Spleen (tissue), 11 donors: ENCODE data around the gene KRTDAP. TPM values are rescaled to one million over a fixed set of nuclear protein-coding genes. Genes with fewer than 3 reads are reported as not detected.

ENCODE experiments used
- DNase-seq: peaks from one replicate; pipeline ENCODE4 v3.0.0-alpha.2; 2020
- H3K27ac ChIP-seq, 8 donors: fragments of 200-600 bp; sonication (generic) in 7 of 8; 1 replicate in 4 of 8; 2 replicates in 4 of 8; pipeline versions ENCODE4 v1.5.0 to v1.8.0; 2016 to 2021; ENCODE audit warnings: inconsistent platforms in 4 of 8, mild to moderate bottlenecking in 4 of 8, moderate library complexity in 1 of 8
- H3K27me3 ChIP-seq, 7 donors: fragments of 200-600 bp; sonication (generic) in 6 of 7; replicated peaks in 1 of 7; 1 replicate in 4 of 7; 2 replicates in 3 of 7; pipeline versions ENCODE4 v1.5.0 to v1.8.0; 2016 to 2021; ENCODE audit warnings: inconsistent platforms in 3 of 7, mild to moderate bottlenecking in 1 of 7
- H3K36me3 ChIP-seq, 6 donors: fragments of 200-600 bp; sonication (generic) in 5 of 6; 1 replicate in 4 of 6; 2 replicates in 2 of 6; pipeline versions ENCODE4 v1.5.0 to v1.8.0; 2016 to 2021; ENCODE audit warnings: inconsistent platforms in 2 of 6
- H3K4me1 ChIP-seq, 6 donors: fragments of 200-600 bp; sonication (generic) in 5 of 6; 1 replicate in 3 of 6; 2 replicates in 3 of 6; pipeline versions ENCODE4 v1.5.0 to v1.8.0; 2016 to 2021; ENCODE audit warnings: inconsistent platforms in 3 of 6
- H3K4me3 ChIP-seq, 8 donors: fragments of 200-600 bp; sonication (generic) in 7 of 8; 1 replicate in 4 of 8; 2 replicates in 4 of 8; pipeline versions ENCODE4 v1.5.0 to v1.8.0; 2016 to 2021; ENCODE audit warnings: inconsistent platforms in 4 of 8, mild to moderate bottlenecking in 4 of 8, moderate library complexity in 2 of 8
- H3K9me3 ChIP-seq, 8 donors: fragments of 200-600 bp; sonication (generic) in 7 of 8; 1 replicate in 4 of 8; 2 replicates in 4 of 8; pipeline versions ENCODE4 v1.5.0 to v1.8.0; 2016 to 2021; ENCODE audit warnings: inconsistent platforms in 4 of 8
- CTCF ChIP-seq, 11 experiments: fragments of 200-600 bp in 7 of 11; fragments of 450-650 bp in 4 of 11; sonication (generic) in 4 of 11; IDR thresholded peaks in 8 of 11; conservative IDR thresholded peaks in 3 of 11; 1 replicate in 7 of 11; 2 replicates in 4 of 11; pipeline versions ENCODE4 v1.4.0 to v1.8.0; 2016 to 2021; ENCODE audit warnings: antibody characterized with exemption in 11 of 11, inconsistent platforms in 4 of 11, mild to moderate bottlenecking in 1 of 11
- POLR2A ChIP-seq, 3 donors: fragments of 450-650 bp; IDR thresholded peaks; one replicate each; pipeline ENCODE4 v1.5.1; 2017; ENCODE audit warnings: antibody characterized with exemption in 3 of 3, mild to moderate bottlenecking in 1 of 3
- POLR2AphosphoS5 ChIP-seq, 3 donors: sonication (generic); formaldehyde crosslinking; IDR thresholded peaks; one replicate each; pipeline ENCODE4 v1.5.1; 2017; ENCODE audit warnings: antibody characterized with exemption in 3 of 3
- WGBS, 5 donors: extraction: QIAGEN DNeasy Blood & Tissue Kit in 3 of 5; methylation state at CpG; one replicate each; pipeline versions ENCODE4 v1.1.5 to v1.1.7; 2013 to 2018; 5-methylcytosine and 5-hydroxymethylcytosine counted together
- intact Hi-C: fragments of 100-400 bp; cut with DNase I; formaldehyde crosslinking; loops from one replicate; pipeline ENCODE4 v1.15.0; 2023; ENCODE audit warnings: low total_unique reads
- polyA plus RNA-seq, 3 donors: library from polyadenylated mRNA; stranded (reverse); fragments of 200-250 nt; gene quantifications; one replicate each; pipeline ENCODE4 v1.2.1, GENCODE V29; 2013
- total RNA-seq, 7 donors: library from RNA; depleted of rRNA in 3 of 7; stranded (reverse); fragments of >200 nt in 3 of 7; fragmentation: NEBNext Ultra II Directional in 4 of 7; extraction: Animal tissue kit (Norgen Biotek cat#: 25700) in 4 of 7; gene quantifications; one replicate each; pipeline versions ENCODE4 v1.1.0 to v1.2.1, GENCODE V29; 2016 to 2021
- donor health status: healthy with polysubstance abuse.
- donor health status: DM: no; HTN: no; CAD: no; lungs with moderate emphysema.
- donor health status: DM: no; HTN: no; CAD: no.
- donor health status: Bipolar disorder and iron deficiency.
- donor health status: healthy.
- donor health status: DM: no; HTN: no; CAD: no.
- donor health status: DM: yes; HTN: yes; CAD: no.

KRTDAP gene
- total and polyA plus RNA-seq, 10 donors: 3.1 TPM; not detected in 9

GRCh38 chr19:35449359-35450043, 40.8 kb downstream of the KRTDAP start:
- H3K27ac ChIP-seq: peak overlapping the region in 7 of 8 donors; percentile 51 to 91 (median 79)
- no peaks in the 10 kb centered on the region for H3K9me3 ChIP-seq
- intact Hi-C loops: no loop called here
- peak overlapping the region in 6 of 8 donors; percentile 8 to 52 (median 27) for H3K4me3 ChIP-seq
- no peak for TF ChIP-seq CTCF (IDR thresholded peaks at IDR 0.05 in 8 of 11, conservative IDR thresholded peaks at IDR 0.05 in 3 of 11)
- no peak for TF ChIP-seq POLR2A (IDR thresholded peaks at IDR 0.05)
- TF ChIP-seq POLR2AphosphoS5 (IDR thresholded peaks at IDR 0.05): no peak
- H3K27me3 ChIP-seq: peaks cover 0 to 60% (median 4%) of the 10 kb centered on the region in 7 donors
- DNase-seq: no peak
- 76 to 84% (median 79%) methylated on average over 25 to 27 of the region's 27 CpGs for WGBS, 5 donors
- H3K4me1 ChIP-seq: peaks cover 26 to 81% (median 61%) of the 10 kb centered on the region in 6 donors
- H3K36me3 ChIP-seq: peaks cover 0 to 13% (median 0%) of the 10 kb centered on the region in 6 donors

GRCh38 chr19:35447606-35448469, 42.4 kb downstream of the KRTDAP start, which contains the start of gene FFAR2:
FFAR2 (plus strand) TSS chr19:35448257; CDS start chr19:35449715, 1,458 bp downstream.
- WGBS, 5 donors: 61 to 69% (median 68%) methylated on average over 12 of the region's 12 CpGs
- TF ChIP-seq CTCF (IDR thresholded peaks at IDR 0.05 in 8 of 11, conservative IDR thresholded peaks at IDR 0.05 in 3 of 11): no peak
- no peak for TF ChIP-seq POLR2A (IDR thresholded peaks at IDR 0.05)
- no peak for TF ChIP-seq POLR2AphosphoS5 (IDR thresholded peaks at IDR 0.05)
- Histone ChIP-seq H3K36me3 (peaks cover 0 to 13% (median 0%) of the 10 kb centered on the region in 6 donors), H3K4me3 (peak within 1 kb of the TSS in 6 of 8 donors; percentile 8 to 52 (median 27)), H3K27ac (peak within 1 kb of the TSS in 7 of 8 donors; percentile 51 to 91 (median 79)), H3K4me1 (peaks cover 26 to 83% (median 61%) of the 10 kb centered on the region in 6 donors), H3K9me3 (no peaks in the 10 kb centered on the region), H3K27me3 (peaks cover 0 to 61% (median 4%) of the 10 kb centered on the region in 7 donors)
- no peak for DNase-seq
- intact Hi-C loops: no loop called here

GRCh38 chr19:35445826-35446593, 44.3 kb downstream of the KRTDAP start:
- peaks cover 0 to 13% (median 0%) of the 10 kb centered on the region in 6 donors for H3K36me3 ChIP-seq
- no peak for DNase-seq
- H3K27ac ChIP-seq: peak overlapping the region in 7 of 8 donors; percentile 6 to 91 (median 68)
- peak overlapping the region in 1 of 8 donors; percentile 28 for H3K4me3 ChIP-seq
- TF ChIP-seq CTCF (IDR thresholded peaks at IDR 0.05 in 8 of 11, conservative IDR thresholded peaks at IDR 0.05 in 3 of 11) (no peak), POLR2A (IDR thresholded peaks at IDR 0.05) (no peak), POLR2AphosphoS5 (IDR thresholded peaks at IDR 0.05) (peak in 1 of 3 donors; percentile 57)
- peaks cover 25 to 85% (median 68%) of the 10 kb centered on the region in 6 donors for H3K4me1 ChIP-seq
- WGBS, 5 donors: 55 to 74% (median 64%) methylated on average over 21 of the region's 21 CpGs
- H3K27me3 ChIP-seq: peaks cover 0 to 60% (median 4%) of the 10 kb centered on the region in 7 donors
- H3K9me3 ChIP-seq: no peaks in the 10 kb centered on the region
- intact Hi-C loops: no loop called here
